Measurements from ENCODE around the gene PARD3B.

GRCh38 chr2:205438241-205438640 lies 893.0 kb downstream of the PARD3B start:
- TF ChIP-seq CTCF (IDR thresholded peaks at IDR 0.05; ENCODE audit: low read depth, low read length, poor library complexity, severe bottlenecking): no peak
- no peak for TF ChIP-seq EZH2phosphoT487 (IDR thresholded peaks at IDR 0.05; ENCODE audit: borderline replicate concordance, low read length)
